Activated CD4-positive, alpha-beta T cell treated with anti-CD3 and anti-CD28 coated beads for 1 hour (primary cell): ENCODE data around the gene RNF223.
A peak's percentile ranks its signal among the peaks of the same experiment; 100 is the strongest.
"Not testable (repeated sequence)": the region's sequence is repeated elsewhere in the genome, so short reads cannot be mapped to it uniquely, and the experiment has no call there.

Experiments used
- DNase-seq: peaks from one replicate; pipeline ENCODE4 v3.0.0-alpha.2; 2020

RNF223 gene

GRCh38 chr1:1085911-1086841 is 12.1 kb upstream of the RNF223 start:
- DNase-seq = no peak

- no peak for DNase-seq
Measured at GRCh38 chr1:1085171-1085841, 11.2 kb upstream of the RNF223 start.

GRCh38 chr1:1084372-1085170 is 10.5 kb upstream of the RNF223 start:
- DNase-seq = no peak

- no peak for DNase-seq
Measured at GRCh38 chr1:1083416-1084371, 9.6 kb upstream of the RNF223 start.

- DNase-seq = no peak
Measured at GRCh38 chr1:1082776-1083415, 8.8 kb upstream of the RNF223 start.

GRCh38 chr1:1082239-1082775 is 8.2 kb upstream of the RNF223 start:
- no peak for DNase-seq

GRCh38 chr1:1081311-1082238 is 7.5 kb upstream of the RNF223 start:
- DNase-seq = no peak

DNA sequence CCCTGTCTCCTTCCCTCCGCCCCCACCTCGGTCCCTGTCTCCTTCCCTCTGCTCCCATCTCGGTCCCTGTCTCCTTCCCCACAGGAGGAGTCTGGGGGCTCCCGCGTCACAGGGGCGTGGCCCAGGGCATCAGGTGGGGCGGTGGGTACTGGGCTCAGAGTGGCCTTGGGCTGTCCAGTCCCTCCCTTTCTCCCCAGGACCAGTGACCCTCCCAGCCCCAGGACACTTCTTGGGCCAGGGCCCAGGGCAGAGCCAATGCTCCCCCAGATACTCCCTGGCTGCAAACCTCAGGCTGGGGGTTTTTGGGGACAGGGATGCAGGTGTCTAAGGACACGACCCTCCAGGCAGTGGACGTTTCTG is 6.8 kb upstream of the RNF223 start:
- DNase-seq = no peak

DNA sequence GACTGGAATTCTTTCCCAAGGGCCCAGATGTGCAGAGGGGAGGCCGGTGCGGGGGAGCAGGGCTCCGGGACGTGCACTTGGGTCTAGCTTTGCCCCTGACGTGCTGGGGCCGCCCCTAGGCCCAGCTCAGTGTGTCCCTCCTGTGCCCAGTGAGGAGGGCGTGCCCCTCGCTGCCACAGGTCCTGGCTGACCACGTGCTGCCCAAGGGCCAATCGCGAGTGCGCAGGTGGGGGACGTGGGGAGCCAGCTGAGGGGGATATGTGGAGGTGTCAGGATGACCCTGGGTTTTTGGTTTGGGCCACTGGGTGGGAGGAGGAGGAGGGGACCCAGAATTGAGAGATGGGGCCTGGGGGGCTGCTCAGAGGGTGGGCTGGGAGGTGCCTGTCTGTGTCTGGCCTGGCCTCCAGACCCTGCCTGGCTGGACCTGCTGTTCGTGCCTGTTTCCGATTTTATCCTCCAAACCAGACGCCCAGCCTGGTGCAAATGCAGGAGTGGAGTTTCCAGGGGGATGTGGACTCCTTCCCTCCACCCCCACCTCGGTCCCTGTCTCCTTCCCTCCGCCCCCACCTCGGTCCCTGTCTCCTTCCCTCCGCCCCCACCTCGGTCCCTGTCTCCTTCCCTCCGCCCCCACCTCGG is 6.1 kb upstream of the RNF223 start:
- DNase-seq = no peak

GRCh38 chr1:1079408-1080121 is 5.5 kb upstream of the RNF223 start:
- DNase-seq = peak; percentile 13

- DNase-seq = not testable (repeated sequence)
Measured at GRCh38 chr1:1077396-1077795, 3.3 kb upstream of the RNF223 start.

DNA sequence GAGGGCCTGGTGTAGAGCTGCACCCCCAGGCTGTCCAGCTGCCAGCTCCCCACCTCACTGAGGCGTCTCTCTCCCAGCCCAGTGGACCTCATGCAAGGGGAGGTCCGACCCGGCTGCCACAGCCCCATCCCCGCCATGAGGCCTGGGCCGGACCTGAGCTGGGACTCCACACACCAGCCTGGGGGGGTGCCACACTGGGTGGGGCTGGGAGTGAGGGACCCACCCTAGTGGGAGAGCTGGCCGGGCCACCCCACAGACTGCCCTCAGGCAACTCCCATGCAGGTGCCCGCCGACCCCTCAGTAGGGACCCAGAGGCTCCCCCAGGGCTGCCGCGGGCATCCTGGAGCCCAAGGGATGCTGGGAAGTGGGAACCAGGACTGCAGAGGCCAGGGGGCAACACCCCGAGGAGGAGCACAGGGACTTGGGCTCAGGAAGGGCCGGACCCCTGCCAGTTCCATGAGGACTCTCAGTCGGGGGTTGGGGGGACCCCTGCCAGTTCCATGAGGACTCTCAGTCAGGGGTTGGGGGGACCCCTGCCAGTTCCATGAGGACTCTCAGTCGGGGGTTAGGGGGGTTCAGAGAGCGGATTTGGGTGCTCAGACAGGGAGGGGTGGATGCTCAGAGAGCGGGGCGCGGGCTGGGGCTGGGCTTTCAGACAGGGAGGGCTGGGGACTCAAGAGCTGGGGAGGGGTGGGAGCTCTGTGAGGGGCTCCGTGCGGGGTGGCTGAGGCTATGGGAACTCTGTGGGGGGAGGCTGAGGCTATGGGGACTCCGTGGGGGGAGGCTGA is 1.2 kb upstream of the RNF223 start:
- no peak for DNase-seq

DNA sequence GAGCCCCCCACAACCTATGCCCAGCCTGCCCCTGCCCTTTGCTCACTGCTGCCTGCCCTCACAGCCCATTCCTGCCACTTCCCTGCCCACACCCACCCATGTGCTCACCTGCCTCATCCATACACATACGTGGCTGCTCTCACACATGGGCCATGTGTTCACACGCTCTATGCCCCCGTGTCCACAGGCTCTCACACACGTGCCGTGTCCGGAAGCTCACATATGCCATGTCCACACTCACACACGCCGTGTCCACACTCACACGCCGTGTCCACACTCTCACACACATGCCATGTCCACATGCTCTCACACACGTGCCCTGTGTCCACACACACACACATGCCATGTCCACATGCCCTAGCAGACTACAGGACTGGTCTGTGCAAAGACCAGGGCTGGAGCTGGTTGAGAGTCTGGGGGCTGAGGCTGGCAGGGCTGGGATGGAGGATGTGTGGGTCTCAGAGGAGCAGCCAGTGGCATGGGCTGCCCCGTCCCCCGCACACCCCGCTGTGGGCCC is 583 bp upstream of the RNF223 start:
- no peak for DNase-seq

DNA sequence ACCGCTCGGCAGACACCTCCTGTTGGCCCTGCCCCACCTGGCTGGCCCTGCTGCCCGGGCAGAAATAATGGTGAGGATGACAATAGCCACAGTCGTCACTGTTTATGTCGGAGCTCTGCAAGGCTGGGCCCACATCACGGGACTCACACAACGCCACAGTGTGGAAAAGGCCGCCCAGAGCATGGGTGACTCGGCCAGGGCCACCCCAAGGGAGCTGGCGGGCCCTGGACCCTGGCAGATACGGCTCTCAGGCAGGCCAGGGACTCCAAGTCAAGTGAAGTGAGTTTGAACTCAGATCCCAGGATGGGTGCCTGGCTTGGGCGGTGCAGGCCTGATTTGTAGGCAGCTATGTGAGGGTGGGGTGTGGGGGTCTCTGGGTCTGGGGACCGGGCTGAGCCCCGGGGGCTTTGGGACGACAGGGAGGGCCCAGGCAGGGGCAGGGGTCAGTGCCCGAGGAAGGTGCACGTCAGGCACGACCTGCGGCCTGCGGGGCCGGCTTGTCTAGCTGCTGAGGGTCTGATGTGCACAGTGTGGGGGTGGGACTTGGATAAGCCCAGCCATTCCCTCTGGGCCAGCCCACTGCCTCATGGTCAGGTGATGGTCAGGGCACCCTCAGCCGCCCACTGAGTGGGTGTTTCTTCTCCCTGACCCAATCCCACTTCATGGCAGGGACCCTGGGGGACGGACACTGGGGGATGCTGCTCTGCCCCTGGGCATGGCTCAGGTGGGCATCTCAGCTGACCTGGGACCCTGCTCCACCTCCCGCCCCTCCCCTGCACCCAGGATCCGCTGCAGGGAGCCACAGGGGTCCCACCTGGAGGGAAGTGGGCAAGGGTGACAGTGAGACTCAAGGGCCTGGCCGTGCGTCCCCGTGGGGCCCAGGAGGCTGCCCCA is 1.0 kb downstream of the RNF223 start:
- DNase-seq = no peak

DNA sequence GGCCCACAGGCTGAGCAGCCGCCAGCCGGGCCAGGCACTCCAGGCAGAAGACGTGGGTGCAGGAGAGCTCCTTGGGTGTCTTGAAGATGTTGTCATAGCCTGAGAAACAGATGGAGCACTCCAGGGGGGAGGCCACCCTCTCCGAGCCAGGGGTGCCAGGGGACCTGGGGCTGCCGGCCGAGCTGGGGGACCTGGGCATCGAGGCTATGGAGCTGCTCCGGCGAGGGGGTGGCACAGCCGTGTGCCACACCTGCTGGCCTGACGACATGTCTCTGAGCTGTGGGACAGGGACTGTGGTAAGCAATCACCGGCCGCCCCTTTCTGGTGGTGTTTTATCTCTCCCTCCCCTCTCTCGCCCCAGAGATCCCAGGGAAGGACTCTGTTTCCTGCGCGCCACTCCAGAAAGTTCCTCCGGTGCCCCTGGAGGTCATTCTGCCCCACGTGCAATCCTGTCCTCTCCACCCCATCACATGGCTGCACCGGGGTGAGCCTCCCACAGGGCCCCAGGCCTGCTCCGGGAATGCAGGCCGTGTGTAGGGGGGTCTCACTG is 1.7 kb downstream of the RNF223 start:
- DNase-seq = no peak

- no peak for DNase-seq
Measured at GRCh38 chr1:1071486-1072298, 2.4 kb downstream of the RNF223 start.
